HEK293 (cell line): Measurements from ENCODE around the gene TNFRSF21.

Source experiments
- CTCF ChIA-PET: fragments of 350-600 bp; formaldehyde crosslinking; extraction: SDS; loops from one replicate; lab custom pipeline; 2021; ENCODE audit warnings: antibody characterized with exemption; lab: Yijun Ruan, JAX
- POLR2A ChIA-PET: fragments of 300-600 bp; formaldehyde crosslinking; extraction: SDS; loops from one replicate; lab custom pipeline; 2020; ENCODE audit warnings: antibody characterized with exemption, inconsistent platforms; lab: Yijun Ruan, JAX
- H3K27ac ChIP-seq: fragments of 200-500 bp; sonication (Bioruptor generic); 2 replicates; pipeline ENCODE4 v1.5.1; 2014; ENCODE audit warnings: low read depth, low read length, control low read depth, inconsistent platforms; ENCODE audit errors: extremely low read depth
- H3K36me3 ChIP-seq, 2 experiments: fragments of 200-500 bp in 1 of 2; sonication (Bioruptor generic) in 1 of 2; 1 replicate in 1 of 2; 2 replicates in 1 of 2; pipeline ENCODE4 v1.5.1; 2014 to 2017; ENCODE audit warnings: inconsistent platforms in 2 of 2, low read length in 2 of 2; ENCODE audit not compliant: control insufficient read depth in 2 of 2, insufficient read depth in 1 of 2
- H3K4me1 ChIP-seq: fragments of 200-500 bp; sonication (Bioruptor generic); 2 replicates; pipeline ENCODE4 v1.5.1; 2014; ENCODE audit warnings: mild to moderate bottlenecking, low read length, inconsistent platforms; ENCODE audit not compliant: control insufficient read depth, insufficient read depth
- H3K4me3 ChIP-seq: 2 replicates; pipeline ENCODE4 v1.5.1; 2011; ENCODE audit warnings: low read depth, mild to moderate bottlenecking, control low read depth, low read length, moderate library complexity
- H3K9me3 ChIP-seq: fragments of 200-500 bp; sonication (Bioruptor generic); 2 replicates; pipeline ENCODE4 v1.5.1; 2014; ENCODE audit warnings: low read depth, low read length, inconsistent platforms; ENCODE audit not compliant: control insufficient read depth, insufficient read depth
- CTCF ChIP-seq: fragments of 450-650 bp; formaldehyde crosslinking; IDR thresholded peaks from 2 replicates; pipeline ENCODE4 v1.5.1; 2016; ENCODE audit warnings: missing biosample characterization, missing genetic modification characterization
- KLF9 ChIP-seq: fragments of 450-650 bp; formaldehyde crosslinking; IDR thresholded peaks from 2 replicates; pipeline ENCODE4 v1.5.1; 2016; ENCODE audit warnings: missing biosample characterization, missing genetic modification characterization, low read depth
- PRDM10 ChIP-seq: fragments of 450-650 bp; formaldehyde crosslinking; IDR thresholded peaks from 2 replicates; pipeline ENCODE4 v1.5.1; 2016; ENCODE audit warnings: missing biosample characterization, missing genetic modification characterization
- ZBTB6 ChIP-seq: fragments of 450-650 bp; formaldehyde crosslinking; IDR thresholded peaks from 2 replicates; pipeline ENCODE4 v1.5.1; 2017; ENCODE audit warnings: missing biosample characterization, missing genetic modification characterization
- ZNF19 ChIP-seq: fragments of 450-650 bp; formaldehyde crosslinking; IDR thresholded peaks from 2 replicates; pipeline ENCODE4; 2016; ENCODE audit warnings: missing biosample characterization, missing genetic modification characterization, low read depth
- ZNF292 ChIP-seq: fragments of 450-650 bp; formaldehyde crosslinking; IDR thresholded peaks from 2 replicates; pipeline ENCODE4 v1.5.1; 2016; ENCODE audit warnings: low read depth, missing biosample characterization, missing genetic modification characterization, borderline replicate concordance
- ZNF335 ChIP-seq: fragments of 450-650 bp; formaldehyde crosslinking; conservative IDR thresholded peaks from 2 replicates; pipeline ENCODE4 v1.5.1; 2016; ENCODE audit warnings: missing biosample characterization, missing genetic modification characterization
- ZNF362 ChIP-seq: fragments of 450-650 bp; formaldehyde crosslinking; IDR thresholded peaks from 2 replicates; pipeline ENCODE4 v1.5.1; 2016; ENCODE audit warnings: missing biosample characterization, missing genetic modification characterization
- ZNF677 ChIP-seq: fragments of 450-650 bp; IDR thresholded peaks from 2 replicates; pipeline ENCODE4 v1.5.0; 2018; ENCODE audit warnings: missing biosample characterization, mild to moderate bottlenecking, missing genetic modification characterization, moderate library complexity

The TNFRSF21 gene

GRCh38 chr6:47323321-47323720, 13.6 kb upstream of the TNFRSF21 start:
- no peak overlapping the region for H3K27ac ChIP-seq
- ChIA-PET CTCF (interaction anchor here (0.9 to 1.1 kb wide), 2 partner anchors 12 to 28 kb away, joined by 4 to 5 read pairs; no protein-coding TSS in a partner anchor), POLR2A (no interaction called here)
- TF ChIP-seq ZNF19 (tag by site-specific recombination) (no peak), ZBTB6 (no peak), ZNF292 (tag by site-specific recombination) (no peak), ZNF335 (tag by site-specific recombination) (no peak), ZNF677 (tag by site-specific recombination) (no peak)
- no peaks in the 10 kb centered on the region for H3K36me3 ChIP-seq
- no peaks in the 10 kb centered on the region for H3K4me1 ChIP-seq
- no peak overlapping the region for H3K4me3 ChIP-seq
- no peaks in the 10 kb centered on the region for H3K9me3 ChIP-seq

- H3K4me1 ChIP-seq, result no peaks in the 10 kb centered on the region
- TF ChIP-seq CTCF (tag by site-specific recombination) (peak; percentile 25; the same call in 1 of the 2 replicates), KLF9 (tag by site-specific recombination) (no peak)
- TF ChIP-seq, all 188 proteins: peak for 1
- Histone ChIP-seq H3K27ac (no peak overlapping the region), H3K36me3 (no peaks in the 10 kb centered on the region), H3K4me3 (no peak overlapping the region), H3K9me3 (no peaks in the 10 kb centered on the region)
- POLR2A ChIA-PET, result no interaction called here
- CTCF ChIA-PET, result interaction anchor here (1.8 kb wide), 1 partner anchor 12 kb away, joined by 8 read pairs; the partner anchor contains the start of gene TNFRSF21
These were observed 11.9 kb upstream of the TNFRSF21 start for GRCh38 chr6:47321577-47321976.

GRCh38 chr6:47319867-47320266, 10.2 kb upstream of the TNFRSF21 start:
- POLR2A ChIA-PET, result no interaction called here
- CTCF ChIA-PET, result interaction anchor here (0.6 to 1.8 kb wide), 4 partner anchors 10 to 329 kb away, joined by 3 to 8 read pairs (median 4); partner anchors contain the start of gene TNFRSF21
- H3K27ac ChIP-seq, result no peak overlapping the region

More at GRCh38 chr6:47319867-47320266, 10.2 kb upstream of the TNFRSF21 start:
- TF ChIP-seq ZNF362 (tag by site-specific recombination) (no peak), PRDM10 (tag by site-specific recombination) (no peak)
- no peaks in the 10 kb centered on the region for H3K36me3 ChIP-seq
- no peak overlapping the region for H3K4me3 ChIP-seq
- H3K4me1 ChIP-seq, result no peaks in the 10 kb centered on the region
- H3K9me3 ChIP-seq, result no peaks in the 10 kb centered on the region
